ENCODE measurements around the gene SMIM30. TPM values are rescaled to one million over a fixed set of nuclear protein-coding genes. Genes with fewer than 3 reads are reported as not detected.

Gene SMIM30
- polyA plus RNA-seq, 4 donors: 78.5 to 112 (median 107) TPM

GRCh38 chr7:113113912-113114311 lies 4.4 kb downstream of the SMIM30 start:
- no peak for DNase-seq (ENCODE audit: low read depth in 4 of 4, low spot score in 3 of 4)

DNA sequence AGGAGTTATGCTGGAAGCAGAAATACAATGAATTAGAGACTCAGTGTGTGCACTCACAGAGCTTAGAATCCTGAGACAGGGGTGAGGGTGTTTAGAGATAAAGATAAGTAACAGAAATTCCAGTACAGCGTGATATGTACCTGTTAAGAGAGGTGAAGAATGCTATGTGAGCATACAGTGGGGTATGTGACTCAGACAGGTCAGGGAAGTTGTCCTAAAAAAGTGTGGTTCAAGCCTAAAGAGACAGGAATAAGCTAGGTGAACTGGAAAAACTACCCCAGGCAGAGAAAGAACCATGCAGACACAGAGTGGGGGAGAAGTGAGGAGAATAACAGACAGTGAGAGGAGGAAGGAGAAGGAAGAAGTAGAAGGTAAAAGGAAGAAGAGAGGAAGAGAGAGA lies 8.6 kb downstream of the SMIM30 start:
- no peak for DNase-seq (ENCODE audit: low read depth in 4 of 4, low spot score in 3 of 4)

GRCh38 chr7:113100121-113100603 lies 18.2 kb downstream of the SMIM30 start:
- DNase-seq (ENCODE audit: low read depth in 4 of 4, low spot score in 3 of 4): no peak

DNA sequence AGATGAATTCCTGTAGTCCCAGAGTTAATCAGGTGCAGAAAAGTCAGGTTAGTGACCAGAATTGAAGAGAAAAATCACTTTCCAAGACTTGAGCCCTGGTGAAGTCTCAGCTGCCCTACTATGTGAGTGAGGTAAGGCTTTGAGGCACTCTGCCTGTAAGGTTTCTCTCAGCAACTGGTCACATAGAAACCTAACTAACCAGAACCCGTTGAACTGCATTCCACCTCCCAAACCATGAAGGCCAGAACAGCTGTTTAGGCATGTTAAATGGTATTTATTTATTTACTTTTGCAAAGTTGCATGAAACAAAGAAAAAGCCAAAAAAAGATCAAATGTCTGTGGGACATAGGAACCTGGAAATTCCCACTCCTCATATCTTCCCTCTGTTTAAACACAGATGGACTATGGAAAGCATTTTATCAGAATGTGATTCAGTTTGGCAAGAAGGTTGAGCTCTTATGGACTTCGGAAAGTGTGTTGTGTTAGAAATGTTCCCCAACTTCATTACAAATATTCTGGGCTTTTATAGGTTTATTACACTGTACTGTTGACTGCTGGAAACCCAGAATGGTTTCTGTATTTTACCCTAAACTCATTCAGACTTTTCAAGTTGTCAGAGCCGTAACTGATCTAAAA lies 19.0 kb downstream of the SMIM30 start:
- DNase-seq (ENCODE audit: low read depth in 4 of 4, low spot score in 3 of 4): no peak

DNA sequence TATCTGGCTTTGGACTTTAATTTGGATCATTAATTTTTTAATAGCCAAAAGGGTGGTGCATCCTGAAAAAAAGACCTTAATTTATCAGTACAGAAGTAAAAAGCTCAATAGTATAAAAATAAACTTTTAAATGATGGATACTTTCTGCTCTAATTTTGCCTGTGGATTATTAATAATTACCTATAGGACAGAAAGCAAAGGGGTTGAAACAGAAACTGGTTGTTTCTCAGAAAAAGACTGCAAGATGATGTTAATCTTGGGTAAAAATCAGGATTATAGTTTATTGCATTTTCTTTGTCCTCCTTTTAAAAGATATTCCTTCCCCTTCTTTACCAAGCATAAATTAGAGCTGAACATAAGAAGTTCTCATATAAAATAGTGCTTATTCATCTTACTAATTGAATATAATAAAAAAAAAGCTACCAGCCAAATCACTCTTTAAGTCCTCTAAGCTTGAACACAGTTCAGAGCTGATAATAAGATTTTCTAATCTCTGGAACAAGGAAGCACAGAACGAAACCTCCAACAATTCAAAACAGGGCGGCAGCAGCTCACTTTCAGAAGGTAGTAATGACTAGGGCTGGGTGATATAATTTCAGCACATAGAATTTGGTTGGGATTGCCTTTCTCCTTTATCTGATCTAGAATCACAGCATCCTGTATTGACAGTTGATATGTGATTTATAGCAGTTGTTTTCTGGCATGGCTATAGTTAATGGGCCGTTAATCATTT lies 23.7 kb downstream of the SMIM30 start:
- no peak for DNase-seq (ENCODE audit: low read depth in 4 of 4, low spot score in 3 of 4)

DNA sequence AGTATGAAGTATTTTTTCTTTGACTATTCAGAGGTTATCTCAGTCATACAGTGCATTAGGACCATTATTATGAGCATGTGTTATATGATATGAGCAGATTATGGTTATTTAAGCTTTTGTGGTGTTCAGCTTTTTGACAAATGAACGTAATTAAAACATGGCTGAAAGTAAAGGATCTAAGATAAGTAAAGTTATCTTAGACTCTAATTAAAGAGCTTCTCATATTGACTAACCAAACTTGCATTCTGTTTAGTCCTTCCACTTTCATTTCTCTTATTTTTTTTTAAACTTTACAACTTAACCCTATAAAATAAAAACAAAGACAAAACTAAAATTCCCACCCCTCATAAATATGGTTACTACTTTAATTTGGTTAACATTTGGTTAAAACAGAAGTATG lies 24.8 kb downstream of the SMIM30 start:
- DNase-seq (ENCODE audit: low read depth in 4 of 4, low spot score in 3 of 4): no peak

GRCh38 chr7:113092762-113093161 lies 25.6 kb downstream of the SMIM30 start:
- DNase-seq (ENCODE audit: low read depth in 4 of 4, low spot score in 3 of 4): no peak

GRCh38 chr7:113087071-113087998 lies 31.0 kb downstream of the SMIM30 start:
- no peak for DNase-seq (ENCODE audit: low read depth in 4 of 4, low spot score in 3 of 4)

- no peak for DNase-seq (ENCODE audit: low read depth in 4 of 4, low spot score in 3 of 4)
Measured at GRCh38 chr7:113086431-113086888, 31.9 kb downstream of the SMIM30 start, which contains the start of gene GPR85. TSS of gene GPR85 (minus strand) at chr7:113086827. CDS start at chr7:113084721, 2,106 bp downstream.

- DNase-seq (ENCODE audit: low read depth in 4 of 4, low spot score in 3 of 4): no peak
Measured at GRCh38 chr7:113085781-113086390, 32.5 kb downstream of the SMIM30 start.

DNA sequence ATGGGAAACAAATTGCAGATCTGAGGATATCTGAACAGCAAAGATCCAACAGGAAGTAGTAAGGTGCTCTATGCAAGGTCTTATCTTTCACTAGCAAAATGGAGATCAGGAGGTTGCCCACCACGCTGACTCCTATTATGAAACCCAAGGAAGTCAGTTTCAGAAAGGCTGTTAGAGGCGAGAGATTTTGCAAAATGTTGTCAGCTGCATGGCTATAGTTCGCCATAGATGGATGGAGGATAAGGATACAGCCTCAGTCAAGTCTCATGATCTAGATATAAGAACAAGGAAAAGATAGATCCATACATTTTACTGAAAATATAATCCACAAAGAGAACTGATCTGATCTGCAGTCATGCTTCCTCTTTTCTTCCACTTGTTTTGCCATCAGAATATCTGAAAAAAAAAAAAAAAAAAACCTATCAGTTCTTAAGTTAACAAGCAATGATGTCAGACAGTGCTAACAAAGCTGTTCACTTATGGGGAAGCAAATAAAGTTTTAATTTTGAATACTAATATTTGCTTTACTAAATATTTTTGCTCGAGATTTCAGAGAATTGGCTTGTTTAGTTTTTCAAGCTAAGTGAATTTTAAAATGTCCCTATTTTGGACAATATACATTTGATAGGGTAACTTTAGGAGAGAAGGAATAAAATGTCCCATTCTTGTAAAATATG lies 33.7 kb downstream of the SMIM30 start:
- DNase-seq (ENCODE audit: low read depth in 4 of 4, low spot score in 3 of 4): no peak

DNA sequence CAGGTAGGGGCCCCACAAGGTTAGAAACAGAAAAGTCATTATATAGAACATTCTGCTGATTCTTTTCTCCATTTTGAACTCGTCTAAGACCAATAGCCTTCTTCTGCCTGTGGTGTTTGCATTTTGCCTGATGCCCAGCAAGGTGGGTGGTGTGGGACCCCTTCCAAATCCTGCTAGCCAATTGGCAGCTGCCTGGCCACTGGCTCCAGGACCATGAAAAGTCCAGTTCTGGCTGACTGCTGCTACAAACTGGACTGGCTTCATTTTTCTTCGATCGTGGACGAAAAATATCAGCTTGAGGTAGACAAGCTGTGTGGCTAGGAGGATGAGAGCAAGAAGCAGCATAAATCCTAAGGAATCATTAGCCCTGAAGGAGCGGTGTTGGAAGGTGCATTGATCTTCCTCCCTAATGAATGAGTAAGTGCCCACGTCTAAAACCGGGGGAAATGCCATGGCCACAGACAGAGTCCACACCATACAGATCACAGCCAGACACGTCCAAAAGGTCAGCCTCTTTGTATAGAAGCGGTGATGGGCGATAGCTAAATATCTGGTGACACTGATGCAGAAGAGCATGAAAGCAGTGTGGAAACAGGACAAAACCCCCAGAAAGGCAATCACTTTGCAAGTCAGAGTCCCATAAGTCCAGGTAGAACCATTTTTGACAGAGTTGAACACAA lies 34.4 kb downstream of the SMIM30 start:
- DNase-seq (ENCODE audit: low read depth in 4 of 4, low spot score in 3 of 4): no peak

GRCh38 chr7:113083132-113083815 lies 35.1 kb downstream of the SMIM30 start:
- DNase-seq (ENCODE audit: low read depth in 4 of 4, low spot score in 3 of 4): no peak

- DNase-seq (ENCODE audit: low read depth in 4 of 4, low spot score in 3 of 4): no peak
Measured at GRCh38 chr7:113078331-113078730, 40.0 kb downstream of the SMIM30 start.

DNA sequence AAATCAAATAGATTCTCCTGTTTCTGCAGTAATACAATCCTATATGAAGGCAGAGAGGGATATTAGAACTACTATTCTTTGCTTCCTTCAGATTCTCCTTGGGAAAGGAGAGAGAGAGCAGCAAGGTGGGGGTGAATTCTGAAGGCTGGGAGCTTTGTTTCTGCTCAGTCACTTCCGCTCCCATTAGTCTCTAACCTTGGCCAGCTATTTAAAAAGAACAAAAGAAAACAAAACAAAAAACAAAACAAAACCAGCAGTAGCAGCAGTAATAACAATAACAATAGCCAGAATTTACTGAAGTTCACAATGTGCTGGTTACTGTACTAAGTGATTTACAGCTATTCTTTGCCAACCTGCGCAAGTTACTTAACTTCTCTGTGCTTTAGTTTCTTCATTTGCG lies 41.7 kb downstream of the SMIM30 start:
- DNase-seq (ENCODE audit: low read depth in 4 of 4, low spot score in 3 of 4): no peak

GRCh38 chr7:113071465-113071864 lies 46.9 kb downstream of the SMIM30 start:
- no peak for DNase-seq (ENCODE audit: low read depth in 4 of 4, low spot score in 3 of 4)
